HepG2 (cell line): ENCODE data around the gene ESR1. TPM values are rescaled to one million over a fixed set of nuclear protein-coding genes. Genes with fewer than 3 reads are reported as not detected.

Experiments used
- ATAC-seq: fragments of 200-7000 bp; cut with Tn5 transposase; 3 replicates; pipeline ENCODE4 v1.9.1; 2020; ENCODE audit warnings: mild to moderate bottlenecking, moderate library complexity
- BruUV-seq: library from RNA; stranded (reverse); fragments of 400-500 nt; replicated peaks from 2 replicates; lab custom pipeline; 2021; lab: Mats Ljungman, UMichigan
- CTCF ChIA-PET: fragments of 300-600 bp; formaldehyde crosslinking; extraction: SDS; loops from one replicate; lab custom pipeline; 2021; ENCODE audit warnings: low total read pairs, inconsistent platforms, low intra/inter-chr PET ratio; lab: Yijun Ruan, JAX
- POLR2A ChIA-PET: fragments of 350-600 bp; sonication (Branson Sonifier 250); formaldehyde crosslinking; loops from one replicate; lab custom pipeline; 2020; ENCODE audit warnings: antibody characterized with exemption, inconsistent platforms; lab: Yijun Ruan, JAX
- DNase-seq: peaks from one replicate; pipeline ENCODE4 v3.0.0-alpha.2; 2015; ENCODE audit warnings: low spot score
- FAIRE-seq: peaks from 3 replicates; lab custom pipeline; 2011; peaks lifted over from hg19 to GRCh38; lab: Jason Lieb, UNC
- H2AFZ ChIP-seq: one replicate; pipeline ENCODE4 v1.6.1; 2011; ENCODE audit warnings: low read length, inconsistent platforms
- H3K27ac ChIP-seq: fragments of 300-600 bp; 3 replicates; pipeline ENCODE4 v1.8.0; 2011; ENCODE audit warnings: mixed run types, mild to moderate bottlenecking, mixed read lengths, low read length, inconsistent platforms; ENCODE audit not compliant: insufficient read depth; ENCODE audit errors: extremely low read length
- H3K27me3 ChIP-seq, 2 experiments: fragments of 200-600 bp in 1 of 2; 2 replicates in 1 of 2; 3 replicates in 1 of 2; pipeline versions ENCODE4 v1.6.0 to v1.8.0; 2011; ENCODE audit warnings: low read length in 2 of 2, mild to moderate bottlenecking in 2 of 2, moderate library complexity in 2 of 2, inconsistent platforms in 1 of 2; ENCODE audit not compliant: insufficient read depth in 2 of 2, control insufficient read depth in 1 of 2
- H3K36me3 ChIP-seq, 2 experiments: fragments of 200-600 bp in 1 of 2; replicated peaks in 1 of 2; 2 replicates in 1 of 2; 3 replicates in 1 of 2; pipeline versions ENCODE4 v1.5.1 to v1.8.0; 2011; ENCODE audit warnings: low read length in 2 of 2, inconsistent platforms in 1 of 2; ENCODE audit not compliant: insufficient read depth in 2 of 2, control insufficient read depth in 1 of 2
- H3K4me1 ChIP-seq: 2 replicates; pipeline ENCODE4 v1.5.1; 2012; ENCODE audit warnings: low read length, inconsistent platforms; ENCODE audit not compliant: insufficient read depth
- H3K4me2 ChIP-seq: 2 replicates; pipeline ENCODE4 v1.6.0; 2011; ENCODE audit warnings: low read depth, low read length, inconsistent platforms
- H3K4me3 ChIP-seq, 3 experiments: fragments of 200-600 bp in 1 of 3; sonication (generic), shearing (Covaris generic) in 1 of 3; replicated peaks in 1 of 3; 2 replicates each; pipeline ENCODE4 v1.5.1; 2011 to 2016; ENCODE audit warnings: low read length in 3 of 3, inconsistent platforms in 2 of 3, low read depth in 2 of 3, mild to moderate bottlenecking in 2 of 3, control low read depth in 1 of 3, mixed read lengths in 1 of 3; ENCODE audit not compliant: insufficient read depth in 1 of 3
- H3K79me2 ChIP-seq: one replicate; pipeline ENCODE4 v1.6.1; 2011; ENCODE audit warnings: low read length, inconsistent platforms; ENCODE audit not compliant: insufficient read depth
- H3K9ac ChIP-seq: 2 replicates; pipeline ENCODE4 v1.6.0; 2011; ENCODE audit warnings: mild to moderate bottlenecking, low read depth, low read length, inconsistent platforms; ENCODE audit not compliant: insufficient read depth
- H3K9me3 ChIP-seq: 2 replicates; pipeline ENCODE4 v1.5.1; 2012; ENCODE audit warnings: mild to moderate bottlenecking, low read length
- H4K20me1 ChIP-seq: 2 replicates; pipeline ENCODE4 v1.6.0; 2011; ENCODE audit warnings: inconsistent platforms, mild to moderate bottlenecking, low read length, moderate library complexity; ENCODE audit not compliant: insufficient read depth
- AGO1 ChIP-seq: fragments of 200-400 bp; formaldehyde crosslinking; IDR thresholded peaks from 2 replicates; pipeline ENCODE4 v1.6.1; 2017; ENCODE audit warnings: mild to moderate bottlenecking, low read depth, low read length, moderate library complexity; ENCODE audit not compliant: poor library complexity, severe bottlenecking
- MAFK ChIP-seq, 2 experiments: IDR thresholded peaks in 1 of 2; conservative IDR thresholded peaks in 1 of 2; 2 replicates each; pipeline ENCODE4 v1.6.1; 2011; ENCODE audit warnings: improper control_type of control experiment in 2 of 2, low read length in 2 of 2
- MZF1 ChIP-seq: sonication (generic); formaldehyde crosslinking; IDR thresholded peaks from 2 replicates; pipeline ENCODE4 v1.8.1; 2023; ENCODE audit warnings: mild to moderate bottlenecking, missing genetic modification reagents, borderline replicate concordance
- PAWR ChIP-seq: sonication (generic); formaldehyde crosslinking; IDR thresholded peaks from 2 replicates; pipeline ENCODE4 v1.4.0; 2020; ENCODE audit warnings: missing genetic modification reagents, mild to moderate bottlenecking, borderline replicate concordance
- TAF1 ChIP-seq: sonication (generic); formaldehyde crosslinking; IDR thresholded peaks from 2 replicates; pipeline ENCODE4 v1.4.0; 2020; ENCODE audit warnings: missing genetic modification reagents
- ZNF12 ChIP-seq: sonication (generic); formaldehyde crosslinking; IDR thresholded peaks from 2 replicates; pipeline ENCODE4 v1.5.0; 2020; ENCODE audit warnings: missing genetic modification reagents
- ZNF546 ChIP-seq: sonication (generic); formaldehyde crosslinking; conservative IDR thresholded peaks from 2 replicates; pipeline ENCODE4 v1.8.1; 2023; ENCODE audit warnings: mild to moderate bottlenecking, missing genetic modification reagents
- ZNF614 ChIP-seq: IDR thresholded peaks from 2 replicates; pipeline ENCODE4 v1.6.1; 2018; ENCODE audit warnings: missing biosample characterization, missing genetic modification reagents, inconsistent platforms, borderline replicate concordance
- ZNF713 ChIP-seq: sonication (generic); formaldehyde crosslinking; IDR thresholded peaks from 2 replicates; pipeline ENCODE4 v1.4.0; 2020; ENCODE audit warnings: mild to moderate bottlenecking, missing genetic modification reagents
- WGBS: methylation state at CpG from one replicate; pipeline ENCODE4 v1.1.6; 2017; ENCODE audit warnings: low lambda C conversion rate; 5-methylcytosine and 5-hydroxymethylcytosine counted together
- in situ Hi-C: cut with HindIII; loops from 2 replicates; pipeline ENCODE4 v1.10.0; 2017; ENCODE audit warnings: low pct_unique_long_range_greater_than_20kb; ENCODE audit not compliant: extremely low pct_ligation_motif_present
- intact Hi-C: fragments of 100-400 bp; cut with micrococcal nuclease; formaldehyde crosslinking; loops from one replicate; pipeline ENCODE4 v1.10.0; 2022; ENCODE audit not compliant: unreplicated experiment
- polyA plus RNA-seq, 8 experiments: library from polyadenylated mRNA; depleted of rRNA in 3 of 8; stranded (reverse) in 7 of 8; unstranded in 1 of 8; fragments of >200 nt; fragmentation: Illumina TruSeq in 4 of 8; extraction: Trizol in 4 of 8; gene quantifications; 2 replicates each; pipeline versions ENCODE4 v1.2.1 to v1.2.3, GENCODE V29; 2011 to 2016; ENCODE audit warnings: low read depth in 4 of 8, missing spikeins in 1 of 8, mixed read lengths in 1 of 8; ENCODE audit not compliant: insufficient read depth in 1 of 8
- total RNA-seq, 5 experiments: library from RNA; depleted of rRNA; stranded (reverse); fragments of >200 nt; fragmentation: Illumina TruSeq; extraction: Trizol; gene quantifications; 2 replicates each; pipeline ENCODE4 v1.2.3, GENCODE V29; 2016; ENCODE audit warnings: low read depth in 1 of 5
- TF ChIP-seq, protein P1 (sequence below): sonication (generic); formaldehyde crosslinking; IDR thresholded peaks from 2 replicates; pipeline ENCODE4 v1.5.0; 2020; ENCODE audit warnings: missing genetic modification reagents

ESR1 gene
- total and polyA plus RNA-seq, 2 of the 13 experiments (the other 11 are each of a cell fraction or from before 2014, with no cell fraction given) = not detected

DNA sequence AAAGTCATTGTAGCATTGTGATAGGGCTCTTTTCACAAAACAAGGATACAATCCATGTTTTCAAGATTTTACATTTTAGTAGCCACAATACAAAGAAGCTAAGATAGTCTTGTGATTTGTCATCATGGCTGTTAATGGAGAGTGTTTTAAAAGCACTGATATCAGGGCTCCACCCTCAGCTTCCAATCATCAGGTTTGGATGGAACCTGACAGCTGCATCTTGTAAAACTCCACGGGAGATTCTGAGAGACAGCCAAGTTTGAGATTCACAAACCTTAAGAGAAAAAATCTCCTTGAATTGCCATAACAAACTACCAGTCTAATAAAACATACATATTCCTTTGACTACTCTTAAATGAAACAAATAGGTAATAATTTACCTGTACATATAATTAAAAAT lies 280.2 kb downstream of the ESR1 start:
- FAIRE-seq (no peak), DNase-seq (no peak), ATAC-seq (no peak)
- H3K4me3 ChIP-seq = no peak overlapping the region
- peaks cover 0 to 6% of the 10 kb centered on the region in 2 experiments; a peak in 3 of 5 replicates for H3K27me3 ChIP-seq
- H3K4me2 ChIP-seq = no peak overlapping the region
- WGBS = 3% methylated on average over 1 of the region's 1 CpG
- H3K4me1 ChIP-seq = no peaks in the 10 kb centered on the region
- H3K27ac ChIP-seq = no peak overlapping the region
- H3K36me3 ChIP-seq = no peaks in the 10 kb centered on the region
- no peaks in the 10 kb centered on the region for H3K79me2 ChIP-seq
- in situ Hi-C loops (no loop called here), intact Hi-C loops (loop anchor here (10.0 kb wide), 1 partner anchor 323 kb away; no protein-coding TSS in a partner anchor)
- POLR2A ChIA-PET = no interaction called here
- CTCF ChIA-PET = no interaction called here
- no peak overlapping the region for H3K9ac ChIP-seq
- H3K9me3 ChIP-seq = no peaks in the 10 kb centered on the region
- no peaks in the 10 kb centered on the region for H4K20me1 ChIP-seq
- BruUV-seq = no TSS peak
- TF ChIP-seq ZNF12 (CRISPR knock-in tag) (no peak), ZNF614 (no peak), ZNF713 (CRISPR knock-in tag) (no peak), ZNF546 (no peak), PAWR (CRISPR knock-in tag) (no peak), MAFK (conservative IDR thresholded peaks at IDR 0.05 in 1 of 2, IDR thresholded peaks at IDR 0.05 in 1 of 2; ENCODE audit: low read length in 2 of 2) (no peak), AGO1 (no peak), MZF1 (no peak), TAF1 (CRISPR knock-in tag) (no peak)
- TF ChIP-seq, protein P1, sequence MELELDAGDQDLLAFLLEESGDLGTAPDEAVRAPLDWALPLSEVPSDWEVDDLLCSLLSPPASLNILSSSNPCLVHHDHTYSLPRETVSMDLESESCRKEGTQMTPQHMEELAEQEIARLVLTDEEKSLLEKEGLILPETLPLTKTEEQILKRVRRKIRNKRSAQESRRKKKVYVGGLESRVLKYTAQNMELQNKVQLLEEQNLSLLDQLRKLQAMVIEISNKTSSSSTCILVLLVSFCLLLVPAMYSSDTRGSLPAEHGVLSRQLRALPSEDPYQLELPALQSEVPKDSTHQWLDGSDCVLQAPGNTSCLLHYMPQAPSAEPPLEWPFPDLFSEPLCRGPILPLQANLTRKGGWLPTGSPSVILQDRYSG (CRISPR knock-in tag) = no peak
- H2AFZ ChIP-seq = no peak overlapping the region
